ENCODE measurements around the gene DPH1.

Gene DPH1

DNA sequence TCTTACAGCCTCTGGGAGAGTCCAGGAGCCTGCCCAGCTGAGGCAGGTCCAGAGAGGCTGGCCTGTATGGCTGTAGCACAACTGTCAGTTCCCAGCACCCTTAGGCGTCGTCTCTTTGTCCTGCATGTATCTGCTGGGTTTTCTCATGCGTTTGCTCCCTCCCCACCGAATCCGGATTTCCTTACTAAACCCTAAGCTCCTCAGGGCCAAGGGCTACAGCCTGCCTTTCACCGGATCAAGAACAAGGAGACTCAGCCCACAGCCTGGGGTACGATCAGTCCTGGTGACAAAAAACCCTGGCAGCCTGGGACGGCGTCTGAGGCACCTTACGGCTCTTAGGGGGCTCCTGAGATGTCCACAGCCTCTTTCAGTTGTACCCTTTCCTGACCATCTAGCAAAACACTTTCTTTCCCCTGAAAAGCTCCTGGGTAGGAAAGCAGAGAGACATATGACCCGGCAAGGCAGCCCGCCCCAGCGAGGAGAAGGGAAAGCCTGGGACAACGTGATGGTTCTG, 37.2 kb downstream of the DPH1 start (continued):
- TF ChIP-seq ZNF530 (tag by site-specific recombination; IDR thresholded peaks at IDR 0.05; ENCODE audit: low read depth) (no peak), OVOL3 (tag by site-specific recombination; IDR thresholded peaks at IDR 0.05) (no peak), ZNF132 (tag by site-specific recombination; IDR thresholded peaks at IDR 0.05; ENCODE audit: borderline replicate concordance) (no peak), ZNF248 (tag by site-specific recombination; IDR thresholded peaks at IDR 0.05) (no peak)

- H3K27ac ChIP-seq (ENCODE audit: extremely low read depth, low read depth, low read length), result peak overlapping the region; percentile 16; the same call in 1 of the 2 replicates
- H3K4me3 ChIP-seq (ENCODE audit: low read depth, low read length), result no peak overlapping the region
- no peaks in the 10 kb centered on the region for H3K9me3 ChIP-seq (ENCODE audit: control insufficient read depth, insufficient read depth, low read depth, low read length)
- POLR2A ChIA-PET, result no interaction called here
- TF ChIP-seq ZNF426 (tag by site-specific recombination; IDR thresholded peaks at IDR 0.05), result no peak
- no peak for TF ChIP-seq ZNF843 (tag by site-specific recombination; IDR thresholded peaks at IDR 0.05)
- TF ChIP-seq ZNF239 (tag by site-specific recombination; IDR thresholded peaks at IDR 0.05), result no peak
- TF ChIP-seq GLIS1 (tag by site-specific recombination; IDR thresholded peaks at IDR 0.05), result peak; percentile 70
- TF ChIP-seq, protein P1, sequence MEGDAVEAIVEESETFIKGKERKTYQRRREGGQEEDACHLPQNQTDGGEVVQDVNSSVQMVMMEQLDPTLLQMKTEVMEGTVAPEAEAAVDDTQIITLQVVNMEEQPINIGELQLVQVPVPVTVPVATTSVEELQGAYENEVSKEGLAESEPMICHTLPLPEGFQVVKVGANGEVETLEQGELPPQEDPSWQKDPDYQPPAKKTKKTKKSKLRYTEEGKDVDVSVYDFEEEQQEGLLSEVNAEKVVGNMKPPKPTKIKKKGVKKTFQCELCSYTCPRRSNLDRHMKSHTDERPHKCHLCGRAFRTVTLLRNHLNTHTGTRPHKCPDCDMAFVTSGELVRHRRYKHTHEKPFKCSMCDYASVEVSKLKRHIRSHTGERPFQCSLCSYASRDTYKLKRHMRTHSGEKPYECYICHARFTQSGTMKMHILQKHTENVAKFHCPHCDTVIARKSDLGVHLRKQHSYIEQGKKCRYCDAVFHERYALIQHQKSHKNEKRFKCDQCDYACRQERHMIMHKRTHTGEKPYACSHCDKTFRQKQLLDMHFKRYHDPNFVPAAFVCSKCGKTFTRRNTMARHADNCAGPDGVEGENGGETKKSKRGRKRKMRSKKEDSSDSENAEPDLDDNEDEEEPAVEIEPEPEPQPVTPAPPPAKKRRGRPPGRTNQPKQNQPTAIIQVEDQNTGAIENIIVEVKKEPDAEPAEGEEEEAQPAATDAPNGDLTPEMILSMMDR (tag by site-specific recombination; IDR thresholded peaks at IDR 0.05), result no peak
- no peak for TF ChIP-seq ZNF664 (tag by site-specific recombination; IDR thresholded peaks at IDR 0.05)
- TF ChIP-seq ZXDB (tag by site-specific recombination; IDR thresholded peaks at IDR 0.05), result no peak
- no peak for TF ChIP-seq TRIM28 (IDR thresholded peaks at IDR 0.05; ENCODE audit: borderline replicate concordance, low read length)
- TF ChIP-seq SETDB1 (IDR thresholded peaks at IDR 0.05; ENCODE audit: insufficient read length, low read length), result no peak
- TF ChIP-seq ZNF174 (tag by site-specific recombination; IDR thresholded peaks at IDR 0.05), result no peak
- 0 out of 2 replicates have a peak, but pooled peaks have one; percentile 17 for TF ChIP-seq KLF1 (tag by site-specific recombination; IDR thresholded peaks at IDR 0.05)
- TF ChIP-seq, protein P2, sequence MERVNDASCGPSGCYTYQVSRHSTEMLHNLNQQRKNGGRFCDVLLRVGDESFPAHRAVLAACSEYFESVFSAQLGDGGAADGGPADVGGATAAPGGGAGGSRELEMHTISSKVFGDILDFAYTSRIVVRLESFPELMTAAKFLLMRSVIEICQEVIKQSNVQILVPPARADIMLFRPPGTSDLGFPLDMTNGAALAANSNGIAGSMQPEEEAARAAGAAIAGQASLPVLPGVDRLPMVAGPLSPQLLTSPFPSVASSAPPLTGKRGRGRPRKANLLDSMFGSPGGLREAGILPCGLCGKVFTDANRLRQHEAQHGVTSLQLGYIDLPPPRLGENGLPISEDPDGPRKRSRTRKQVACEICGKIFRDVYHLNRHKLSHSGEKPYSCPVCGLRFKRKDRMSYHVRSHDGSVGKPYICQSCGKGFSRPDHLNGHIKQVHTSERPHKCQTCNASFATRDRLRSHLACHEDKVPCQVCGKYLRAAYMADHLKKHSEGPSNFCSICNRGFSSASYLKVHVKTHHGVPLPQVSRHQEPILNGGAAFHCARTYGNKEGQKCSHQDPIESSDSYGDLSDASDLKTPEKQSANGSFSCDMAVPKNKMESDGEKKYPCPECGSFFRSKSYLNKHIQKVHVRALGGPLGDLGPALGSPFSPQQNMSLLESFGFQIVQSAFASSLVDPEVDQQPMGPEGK (tag by site-specific recombination; IDR thresholded peaks at IDR 0.05), result no peak
- no peak for TF ChIP-seq PRDM4 (tag by site-specific recombination; IDR thresholded peaks at IDR 0.05)
- TF ChIP-seq ZNF677 (tag by site-specific recombination; IDR thresholded peaks at IDR 0.05), result no peak
- no peaks in the 10 kb centered on the region; the same call in 1 of the 2 replicates for H3K4me1 ChIP-seq (ENCODE audit: control insufficient read depth, insufficient read depth, low read length)
- H3K36me3 ChIP-seq (ENCODE audit: control insufficient read depth in 2 of 2, insufficient read depth in 1 of 2, low read length in 2 of 2), result peaks cover 0 to 82% of the 10 kb centered on the region in 2 experiments; a peak in 1 of 3 replicates
- CTCF ChIA-PET, result interaction anchor here (0.6 to 2.2 kb wide), 4 partner anchors 8 to 178 kb away, joined by 3 to 11 read pairs (median 6); partner anchors contain the start of gene HIC1
These were observed 37.7 kb downstream of the DPH1 start for GRCh38 chr17:2067608-2068024.

Data from HEK293 (cell line).